H9 (cell line): ENCODE measurements around the gene NBEA. TPM values are rescaled to one million over a fixed set of nuclear protein-coding genes. Genes with fewer than 3 reads are reported as not detected.
A peak's percentile ranks its signal among the peaks of the same experiment; 100 is the strongest.

Experiments
- DNase-seq: peaks from one replicate; pipeline ENCODE4 v3.0.0-alpha.2; 2017
- H2AFZ ChIP-seq: one replicate; pipeline ENCODE4 v1.6.1; 2013; ENCODE audit warnings: mild to moderate bottlenecking, low read length, control low read depth, moderate library complexity
- H2AK5ac ChIP-seq: 2 replicates; pipeline ENCODE4 v1.6.1; 2013; ENCODE audit warnings: low read length, control low read depth, mixed read lengths; ENCODE audit not compliant: insufficient read length
- H2BK120ac ChIP-seq: one replicate; pipeline ENCODE4 v1.6.1; 2013; ENCODE audit warnings: low read depth, mild to moderate bottlenecking, low read length, control low read depth, inconsistent platforms; ENCODE audit not compliant: poor library complexity, severe bottlenecking
- H2BK12ac ChIP-seq: 2 replicates; pipeline ENCODE4 v1.6.1; 2013; ENCODE audit warnings: low read length, control low read depth, mixed read lengths, low read depth; ENCODE audit not compliant: insufficient read length
- H2BK15ac ChIP-seq: 2 replicates; pipeline ENCODE4 v1.6.1; 2013; ENCODE audit warnings: low read depth, low read length, control low read depth
- H2BK20ac ChIP-seq: one replicate; pipeline ENCODE4 v1.6.1; 2013; ENCODE audit warnings: low read depth, mild to moderate bottlenecking, low read length, control low read depth, inconsistent platforms; ENCODE audit not compliant: poor library complexity, severe bottlenecking
- H2BK5ac ChIP-seq: 2 replicates; pipeline ENCODE4 v1.6.1; 2013; ENCODE audit warnings: low read length, control low read depth, mixed read lengths; ENCODE audit not compliant: insufficient read length
- H3K14ac ChIP-seq: 2 replicates; pipeline ENCODE4 v1.6.1; 2013; ENCODE audit warnings: low read length, control low read depth; ENCODE audit not compliant: insufficient read depth
- H3K18ac ChIP-seq: 2 replicates; pipeline ENCODE4 v1.6.1; 2013; ENCODE audit warnings: low read depth, mild to moderate bottlenecking, mixed read lengths, low read length, control low read depth; ENCODE audit not compliant: insufficient read length
- H3K23ac ChIP-seq: 2 replicates; pipeline ENCODE4 v1.6.1; 2013; ENCODE audit warnings: low read length, control low read depth, mixed read lengths, low read depth; ENCODE audit not compliant: insufficient read length
- H3K23me2 ChIP-seq: 2 replicates; pipeline ENCODE4 v1.6.1; 2013; ENCODE audit warnings: low read depth, mild to moderate bottlenecking, mixed read lengths, low read length, control low read depth; ENCODE audit not compliant: insufficient read length, poor library complexity, severe bottlenecking
- H3K27ac ChIP-seq: 2 replicates; pipeline ENCODE4 v1.5.1; 2013; ENCODE audit warnings: low read length, control low read depth, mixed read lengths, low read depth; ENCODE audit not compliant: insufficient read length
- H3K27me3 ChIP-seq: 2 replicates; pipeline ENCODE4 v1.6.1; 2013; ENCODE audit warnings: low read length, control low read depth, inconsistent platforms; ENCODE audit not compliant: insufficient read depth
- H3K4ac ChIP-seq: 2 replicates; pipeline ENCODE4 v1.6.1; 2013; ENCODE audit warnings: low read depth, mild to moderate bottlenecking, control low read depth, inconsistent platforms, low read length, moderate library complexity
- H3K4me1 ChIP-seq: 2 replicates; pipeline ENCODE4 v1.6.1; 2013; ENCODE audit warnings: low read length, control low read depth, inconsistent platforms; ENCODE audit not compliant: insufficient read depth
- H3K4me2 ChIP-seq: 2 replicates; pipeline ENCODE4 v1.6.1; 2013; ENCODE audit warnings: low read length, control low read depth, mixed read lengths; ENCODE audit not compliant: insufficient read length, insufficient read depth
- H3K56ac ChIP-seq: 2 replicates; pipeline ENCODE4 v1.6.1; 2013; ENCODE audit warnings: low read depth, mild to moderate bottlenecking, mixed read lengths, low read length, control low read depth; ENCODE audit not compliant: insufficient read length
- H3K79me1 ChIP-seq: 2 replicates; pipeline ENCODE4 v1.6.1; 2013; ENCODE audit warnings: low read depth, mild to moderate bottlenecking, moderate library complexity, low read length, control low read depth, inconsistent platforms; ENCODE audit not compliant: insufficient read depth, poor library complexity, severe bottlenecking
- H3K79me2 ChIP-seq: 2 replicates; pipeline ENCODE4 v1.6.1; 2013; ENCODE audit warnings: low read length, control low read depth, inconsistent platforms; ENCODE audit not compliant: insufficient read depth
- H3K9ac ChIP-seq: 2 replicates; pipeline ENCODE4 v1.6.1; 2013; ENCODE audit warnings: low read length, control low read depth, mixed read lengths; ENCODE audit not compliant: insufficient read length; ENCODE audit errors: extremely low read depth
- H3K9me3 ChIP-seq: one replicate; pipeline ENCODE4 v1.6.1; 2013; ENCODE audit warnings: low read depth, low read length, inconsistent platforms; ENCODE audit not compliant: control insufficient read depth
- H3T11ph ChIP-seq: one replicate; pipeline ENCODE4 v1.6.1; 2013; ENCODE audit warnings: mild to moderate bottlenecking, low read length, control low read depth, inconsistent platforms
- H4K20me1 ChIP-seq: one replicate; pipeline ENCODE4 v1.6.1; 2013; ENCODE audit not compliant: control insufficient read depth, insufficient read length, insufficient read depth
- H4K5ac ChIP-seq: 2 replicates; pipeline ENCODE4 v1.6.1; 2013; ENCODE audit warnings: low read depth, mild to moderate bottlenecking, mixed read lengths, low read length, control low read depth; ENCODE audit not compliant: insufficient read length
- H4K8ac ChIP-seq: replicated peaks from 2 replicates; pipeline ENCODE4 v1.6.1; 2013; ENCODE audit warnings: low read length, control low read depth, mixed read lengths, low read depth; ENCODE audit not compliant: insufficient read length
- H4K91ac ChIP-seq: 2 replicates; pipeline ENCODE4 v1.6.1; 2013; ENCODE audit warnings: low read depth, mild to moderate bottlenecking, moderate library complexity, mixed read lengths, low read length, control low read depth; ENCODE audit not compliant: insufficient read length
- H3K27ac Mint-ChIP-seq, 3 experiments: 2 replicates in 2 of 3; 3 replicates in 1 of 3; pipeline ENCODE4 v1.8.0; 2020 to 2021; ENCODE audit warnings: mixed read lengths in 3 of 3, mild to moderate bottlenecking in 1 of 3, moderate library complexity in 1 of 3
- H3K27me3 Mint-ChIP-seq: 2 replicates; pipeline ENCODE4 v1.8.0; 2021; ENCODE audit warnings: low read depth, mild to moderate bottlenecking, moderate library complexity, mixed read lengths
- H3K36me3 Mint-ChIP-seq, 3 experiments: 2 replicates in 2 of 3; 3 replicates in 1 of 3; pipeline ENCODE4 v1.8.0; 2020 to 2021; ENCODE audit warnings: low read depth in 3 of 3, mixed read lengths in 3 of 3; ENCODE audit not compliant: insufficient read depth in 1 of 3
- H3K4me1 Mint-ChIP-seq, 2 experiments: 2 replicates each; pipeline ENCODE4 v1.8.0; 2020; ENCODE audit warnings: mixed read lengths in 2 of 2
- H3K4me3 Mint-ChIP-seq, 2 experiments: 2 replicates in 1 of 2; 3 replicates in 1 of 2; pipeline ENCODE4 v1.8.0; 2020 to 2021; ENCODE audit warnings: mild to moderate bottlenecking in 2 of 2, mixed read lengths in 2 of 2, moderate library complexity in 1 of 2
- H3K9me3 Mint-ChIP-seq, 2 experiments: 2 replicates in 1 of 2; 3 replicates in 1 of 2; pipeline ENCODE4 v1.8.0; 2020; ENCODE audit warnings: mild to moderate bottlenecking in 2 of 2, mixed read lengths in 2 of 2, moderate library complexity in 1 of 2
- CTCF ChIP-seq: fragments of 200-600 bp; sonication (generic); conservative IDR thresholded peaks from 3 replicates; pipeline ENCODE4 v1.8.0; 2021; ENCODE audit warnings: antibody characterized with exemption, mild to moderate bottlenecking
- WGBS: extraction: QIAGEN DNeasy Blood & Tissue Kit; methylation state at CpG from one replicate; pipeline ENCODE4 v1.1.7; 2013; ENCODE audit warnings: missing lambda C conversion rate, low lambda C conversion rate, mixed read lengths; ENCODE audit not compliant: insufficient read length; ENCODE audit errors: extremely low coverage; 5-methylcytosine and 5-hydroxymethylcytosine counted together
- total RNA-seq: library from RNA; stranded (reverse); gene quantifications from 2 replicates; pipeline ENCODE4 v1.2.1, GENCODE V29; 2021

The NBEA gene
- total RNA-seq, 1 experiment from 2014 or later = 17.3 TPM

GRCh38 chr13:35649162-35649561, 707.1 kb downstream of the NBEA start:
- no peaks in the 10 kb centered on the region for H3K9me3 ChIP-seq
- WGBS = no CpG with 5 or more reads among the region's 4 CpGs
- H3T11ph ChIP-seq = no peak overlapping the region
- no peak overlapping the region for H2BK12ac ChIP-seq
- H3K27ac ChIP-seq = peak overlapping the region; percentile 39
- no peak overlapping the region for H3K18ac ChIP-seq
- no peak overlapping the region for H2AK5ac ChIP-seq
- no peak overlapping the region for H4K8ac ChIP-seq
- H3K27me3 ChIP-seq = no peaks in the 10 kb centered on the region
- no peaks in the 10 kb centered on the region for H3K23me2 ChIP-seq
- Mint-ChIP-seq H3K27me3 (no peaks in the 10 kb centered on the region), H3K4me3 (no peak overlapping the region), H3K36me3 (peaks cover 0 to 6% (median 4%) of the 10 kb centered on the region in 3 experiments; a peak in 2 of 7 replicates), H3K27ac (no peak overlapping the region), H3K9me3 (no peaks in the 10 kb centered on the region), H3K4me1 (no peaks in the 10 kb centered on the region; a peak in 1 of 4 replicates)
- no peak overlapping the region for H2AFZ ChIP-seq
- H4K91ac ChIP-seq = no peak overlapping the region
- no peaks in the 10 kb centered on the region for H3K79me1 ChIP-seq
- no peak overlapping the region for H3K9ac ChIP-seq
- H3K56ac ChIP-seq = no peak overlapping the region
- no peaks in the 10 kb centered on the region for H3K4me1 ChIP-seq
- no peak for DNase-seq
- H2BK5ac ChIP-seq = no peak overlapping the region
- H2BK120ac ChIP-seq = no peak overlapping the region
- no peak overlapping the region for H3K4ac ChIP-seq
- H4K20me1 ChIP-seq = no peaks in the 10 kb centered on the region
- H3K14ac ChIP-seq = no peak overlapping the region
- no peak overlapping the region for H2BK15ac ChIP-seq
- H3K23ac ChIP-seq = no peak overlapping the region
- no peaks in the 10 kb centered on the region for H3K79me2 ChIP-seq
- H4K5ac ChIP-seq = no peak overlapping the region
- TF ChIP-seq CTCF = no peak
- no peak overlapping the region for H2BK20ac ChIP-seq
- H3K4me2 ChIP-seq = no peak overlapping the region
